Stimulated activated CD8-positive, alpha-beta memory T cell treated with anti-CD3 and anti-CD28 coated beads, Interleukin-4, amount 100 ng/mL, for 48 hours (primary cell): ENCODE results near the gene GAREM1.
"Not testable (repeated sequence)": the region's sequence is repeated elsewhere in the genome, so short reads cannot be mapped to it uniquely, and the experiment has no call there.

Experiments
- DNase-seq: peaks from one replicate; pipeline ENCODE4 v3.0.0-alpha.2; 2020

GAREM1 gene

GRCh38 chr18:32470714-32471633 lies at the start of gene GAREM1:
Gene GAREM1, minus strand, starts transcription at chr18:32470882. Its CDS starts 454 bp downstream, at chr18:32470428.
- peak; percentile 77 for DNase-seq

DNA sequence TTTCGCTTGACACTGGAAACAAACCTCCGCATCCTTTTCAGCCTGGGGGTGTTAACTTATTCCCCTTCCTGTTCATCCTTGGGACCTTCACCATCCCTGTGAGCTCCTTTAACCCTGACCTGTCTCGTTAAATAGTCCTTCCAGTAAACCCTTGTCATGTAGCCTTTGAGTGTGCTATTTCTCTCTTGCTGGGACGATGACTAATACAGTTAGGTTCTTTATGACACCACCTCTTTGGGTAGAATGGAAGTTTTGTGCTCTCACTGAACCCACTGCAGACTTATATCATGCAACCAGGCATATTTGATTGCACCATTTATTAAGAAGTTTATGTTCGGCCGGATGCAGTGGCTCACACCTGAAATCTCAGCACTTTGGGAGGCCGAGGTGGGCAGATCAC lies 40.5 kb upstream of the GAREM1 start:
- DNase-seq = no peak

DNA sequence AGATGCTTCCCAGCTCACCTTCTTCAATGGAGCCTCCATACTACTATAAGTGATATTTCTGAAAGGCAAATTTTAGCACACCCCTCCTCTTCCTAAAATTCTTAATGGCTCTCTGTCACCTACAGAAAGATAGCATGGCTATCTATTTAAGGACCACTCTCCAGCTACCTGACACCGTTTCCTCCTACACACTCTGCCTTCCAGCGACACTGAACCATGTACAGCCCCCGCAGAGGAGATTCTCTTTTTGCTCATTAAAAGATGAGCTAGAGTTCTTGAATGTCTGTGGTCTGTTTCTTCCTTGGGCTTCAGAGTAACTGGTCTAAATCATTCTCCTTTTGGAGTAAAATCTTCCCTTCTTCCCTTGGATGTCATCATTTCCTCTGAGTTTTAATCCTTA lies 38.4 kb upstream of the GAREM1 start:
- no peak for DNase-seq

GRCh38 chr18:32507093-32507492 lies 36.4 kb upstream of the GAREM1 start:
- DNase-seq = no peak

- no peak for DNase-seq
Observed at GRCh38 chr18:32502014-32502413, 31.3 kb upstream of the GAREM1 start.

- DNase-seq = not testable (repeated sequence)
Observed at GRCh38 chr18:32501242-32501641, 30.6 kb upstream of the GAREM1 start.

DNA sequence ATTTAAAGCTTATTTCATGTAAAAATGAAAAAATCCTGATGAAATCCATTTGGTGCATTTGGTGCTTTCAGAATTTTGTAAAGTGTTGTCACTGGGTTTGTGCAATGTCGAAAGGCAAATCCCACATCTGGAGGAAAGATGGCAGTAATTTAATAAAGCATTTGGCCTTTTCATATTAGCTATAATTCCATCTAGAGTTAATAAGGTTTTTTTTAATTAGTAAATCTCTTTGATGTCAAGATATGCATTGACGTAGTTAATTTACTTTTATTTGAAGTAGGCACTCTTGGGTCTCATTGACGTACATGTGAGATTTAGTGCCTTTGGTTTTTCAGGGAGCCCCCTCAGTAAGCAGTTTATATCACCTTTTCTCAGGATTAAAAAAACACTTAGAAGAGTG lies 12.3 kb upstream of the GAREM1 start:
- no peak for DNase-seq

DNA sequence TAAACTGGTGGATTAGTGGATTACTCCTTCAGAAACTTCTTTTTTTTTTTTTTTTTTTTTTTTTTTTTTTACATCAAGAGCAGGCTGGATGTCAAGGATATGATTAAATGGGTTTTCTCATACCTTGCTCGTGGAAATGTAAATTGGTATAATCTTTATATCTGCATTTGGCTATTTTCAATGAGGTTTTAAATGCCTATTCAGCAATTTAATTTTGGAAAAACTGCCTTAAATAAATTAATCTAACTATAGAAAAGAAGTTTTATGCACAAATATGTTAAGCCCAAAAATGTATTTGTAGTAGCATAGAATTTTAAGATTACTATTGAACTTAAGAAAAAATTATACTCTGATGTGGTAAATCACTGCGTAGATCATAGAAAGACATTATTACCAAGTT lies 11.4 kb upstream of the GAREM1 start:
- no peak for DNase-seq

GRCh38 chr18:32480581-32480980 lies 9.9 kb upstream of the GAREM1 start:
- no peak for DNase-seq

DNA sequence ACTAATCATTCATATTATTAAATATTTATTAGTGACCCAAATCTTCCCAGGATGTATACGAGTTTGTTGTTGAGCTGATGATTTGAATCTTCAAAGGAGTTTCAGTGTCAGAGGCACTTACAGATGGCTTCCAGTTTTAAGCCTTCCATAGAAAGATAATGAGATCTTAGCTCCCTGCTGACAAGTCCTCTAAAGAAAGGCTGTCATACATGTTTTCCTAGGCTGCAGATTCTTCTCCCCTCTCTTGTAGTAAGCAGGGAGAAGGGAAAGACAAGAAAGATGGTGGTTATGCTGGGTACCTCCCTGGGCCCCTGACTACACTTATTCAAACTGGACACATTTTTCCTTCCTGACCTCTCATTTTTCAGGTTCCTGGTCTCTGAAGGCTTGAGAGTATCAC lies 8.1 kb upstream of the GAREM1 start:
- no peak for DNase-seq

GRCh38 chr18:32478317-32478716 lies 7.6 kb upstream of the GAREM1 start:
- no peak for DNase-seq

GRCh38 chr18:32476106-32476505 lies 5.4 kb upstream of the GAREM1 start:
- no peak for DNase-seq

GRCh38 chr18:32475069-32475468 lies 4.4 kb upstream of the GAREM1 start:
- DNase-seq = not testable (repeated sequence)

DNA sequence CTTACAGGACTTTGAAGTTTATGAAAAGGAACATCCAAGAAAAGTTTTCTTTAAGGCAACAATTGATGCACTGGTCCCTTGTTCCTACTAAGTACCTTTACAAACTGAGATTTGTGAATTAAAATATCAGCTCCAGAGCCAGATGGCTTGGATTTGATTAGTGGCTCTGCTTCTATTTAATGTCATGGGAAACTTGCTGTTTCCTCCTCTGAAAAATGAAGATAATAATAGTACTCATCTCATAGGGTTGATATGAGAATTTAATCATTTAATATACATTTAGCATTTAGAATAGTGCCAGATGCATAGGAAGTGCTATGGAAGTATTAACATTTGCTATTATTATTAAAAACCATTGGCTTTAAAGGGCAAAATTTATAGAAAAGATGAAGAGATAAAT lies 2.6 kb upstream of the GAREM1 start:
- DNase-seq = no peak

DNA sequence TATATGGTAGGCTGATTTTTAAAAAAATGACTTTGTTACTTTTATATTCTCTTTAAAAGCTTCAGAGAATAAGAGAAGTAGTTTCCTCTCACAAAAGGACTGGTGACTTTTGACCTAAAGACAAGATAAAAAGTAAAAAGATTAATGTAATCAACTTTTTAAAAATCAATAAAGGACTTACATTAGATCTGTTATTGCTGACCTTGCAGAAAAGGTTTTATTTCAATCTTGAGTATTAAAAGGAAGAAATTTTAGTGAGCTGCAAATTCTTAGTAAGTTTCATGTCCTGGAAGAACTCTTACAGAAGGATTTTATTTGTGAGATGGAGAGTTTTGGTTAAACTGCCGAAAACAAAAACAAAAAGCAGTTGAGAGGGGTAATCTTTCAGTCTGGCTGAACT lies 2.2 kb upstream of the GAREM1 start:
- no peak for DNase-seq

GRCh38 chr18:32470460-32470713 lies 295 bp downstream of the GAREM1 start:
- DNase-seq = no peak

DNA sequence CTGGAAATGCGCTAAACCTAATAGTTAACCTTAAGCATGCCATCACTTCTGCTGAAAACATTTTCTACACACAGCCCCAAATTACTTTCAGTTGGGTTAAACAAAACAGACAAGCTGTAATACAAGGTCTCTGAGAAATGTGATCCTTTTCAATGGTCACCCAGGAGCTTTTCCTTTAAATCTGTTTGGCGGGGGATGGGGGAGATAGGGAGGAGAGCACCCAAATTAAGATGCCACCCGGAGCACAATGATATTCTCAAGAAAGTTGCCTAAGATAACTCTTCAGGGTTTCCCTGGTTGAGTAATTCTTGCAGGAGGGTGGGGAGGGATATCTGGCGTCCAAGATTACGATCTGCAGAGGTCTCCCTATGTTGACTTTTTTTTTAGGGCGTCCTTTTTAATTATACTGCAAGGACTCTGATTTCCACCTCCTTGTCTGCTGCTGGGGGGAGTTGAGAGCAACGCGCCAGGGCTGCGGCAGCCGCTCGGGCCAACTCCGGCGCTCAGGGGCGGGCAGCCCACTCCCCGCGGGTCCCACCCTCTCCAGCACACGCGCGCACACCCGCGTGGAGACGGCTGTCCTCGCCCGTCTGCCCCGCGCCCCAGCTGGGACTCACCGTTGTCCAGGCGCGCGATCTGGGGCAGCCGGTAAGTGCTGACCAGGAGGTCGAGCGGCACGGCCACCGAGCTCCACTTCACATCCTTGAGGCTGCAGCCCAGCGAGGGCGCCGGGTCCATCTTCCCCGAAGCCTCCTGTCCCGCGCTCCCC lies 807 bp downstream of the GAREM1 start:
- DNase-seq = no peak

- no peak for DNase-seq
Observed at GRCh38 chr18:32469190-32469651, 1.5 kb downstream of the GAREM1 start.

GRCh38 chr18:32468147-32468845 lies 2.4 kb downstream of the GAREM1 start:
- no peak for DNase-seq

GRCh38 chr18:32461709-32462272 lies 8.9 kb downstream of the GAREM1 start:
- DNase-seq = no peak

GRCh38 chr18:32460171-32460731 lies 10.4 kb downstream of the GAREM1 start:
- DNase-seq = no peak

DNA sequence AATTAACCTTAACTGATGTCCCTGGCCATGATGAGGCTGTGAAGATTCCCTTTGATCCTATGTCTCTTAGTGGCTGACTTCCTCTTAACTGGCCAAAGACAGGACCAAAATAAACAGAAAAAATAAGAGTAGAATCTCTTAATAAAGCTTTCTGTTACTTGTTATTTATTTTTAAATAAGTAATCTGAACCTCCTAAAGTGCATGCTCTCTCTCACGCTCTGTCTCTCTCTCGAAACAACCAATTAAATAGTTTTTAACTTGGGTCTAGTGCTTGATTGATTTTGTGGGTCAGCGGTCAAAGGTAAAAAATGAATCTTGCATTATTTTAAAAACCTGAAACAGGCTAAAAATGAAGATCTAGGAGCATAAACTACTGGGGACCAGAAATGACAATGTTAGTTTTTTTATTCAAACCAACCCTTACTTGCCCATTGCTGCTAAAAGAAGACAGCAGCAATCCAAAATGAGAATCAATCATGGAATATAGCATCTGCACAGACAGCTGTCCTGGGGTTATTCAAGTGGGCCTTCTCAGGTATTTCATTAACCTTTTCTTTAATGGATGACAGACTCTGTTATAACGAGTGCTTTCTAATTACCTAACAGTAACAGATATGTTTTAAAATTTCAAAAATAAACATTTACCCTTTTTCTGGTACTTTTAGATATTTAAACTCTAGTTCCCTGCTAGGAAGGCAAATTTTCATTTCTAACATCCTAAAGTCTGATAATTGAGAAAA lies 11.2 kb downstream of the GAREM1 start:
- DNase-seq = no peak
